Measurements from ENCODE around the gene NHLRC1.
A peak's percentile ranks its signal among the peaks of the same experiment; 100 is the strongest.

NHLRC1 gene

DNA sequence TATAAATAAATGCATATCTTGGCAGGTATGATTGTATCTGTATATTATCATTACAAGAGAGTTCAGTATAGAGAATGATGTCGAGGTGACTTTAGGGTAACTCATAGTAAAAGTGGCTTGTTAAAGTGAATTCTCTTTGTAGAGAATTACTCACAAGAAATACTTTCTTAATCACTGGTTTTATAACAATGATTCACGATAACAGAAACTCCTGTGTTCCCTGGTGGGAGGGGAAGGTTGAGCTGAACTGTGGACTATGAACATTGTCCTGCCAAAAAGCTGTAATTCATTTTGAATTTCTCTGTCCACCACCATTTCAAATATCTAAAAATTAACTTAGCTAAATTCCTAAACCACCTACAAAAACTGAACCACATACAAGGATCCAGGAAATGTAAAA is 24.7 kb upstream of the NHLRC1 start:
- DNase-seq, result no peak
- Mint-ChIP-seq H3K4me3 (no peak overlapping the region), H3K9me3 (no peaks in the 10 kb centered on the region), H3K27ac (no peak overlapping the region), H3K27me3 (ENCODE audit: low read depth, poor library complexity) (no peaks in the 10 kb centered on the region), H3K4me1 (peaks cover 9% of the 10 kb centered on the region), H3K36me3 (ENCODE audit: low read depth) (peaks cover 18% of the 10 kb centered on the region)
- TF ChIP-seq, protein P1, sequence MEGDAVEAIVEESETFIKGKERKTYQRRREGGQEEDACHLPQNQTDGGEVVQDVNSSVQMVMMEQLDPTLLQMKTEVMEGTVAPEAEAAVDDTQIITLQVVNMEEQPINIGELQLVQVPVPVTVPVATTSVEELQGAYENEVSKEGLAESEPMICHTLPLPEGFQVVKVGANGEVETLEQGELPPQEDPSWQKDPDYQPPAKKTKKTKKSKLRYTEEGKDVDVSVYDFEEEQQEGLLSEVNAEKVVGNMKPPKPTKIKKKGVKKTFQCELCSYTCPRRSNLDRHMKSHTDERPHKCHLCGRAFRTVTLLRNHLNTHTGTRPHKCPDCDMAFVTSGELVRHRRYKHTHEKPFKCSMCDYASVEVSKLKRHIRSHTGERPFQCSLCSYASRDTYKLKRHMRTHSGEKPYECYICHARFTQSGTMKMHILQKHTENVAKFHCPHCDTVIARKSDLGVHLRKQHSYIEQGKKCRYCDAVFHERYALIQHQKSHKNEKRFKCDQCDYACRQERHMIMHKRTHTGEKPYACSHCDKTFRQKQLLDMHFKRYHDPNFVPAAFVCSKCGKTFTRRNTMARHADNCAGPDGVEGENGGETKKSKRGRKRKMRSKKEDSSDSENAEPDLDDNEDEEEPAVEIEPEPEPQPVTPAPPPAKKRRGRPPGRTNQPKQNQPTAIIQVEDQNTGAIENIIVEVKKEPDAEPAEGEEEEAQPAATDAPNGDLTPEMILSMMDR (IDR thresholded peaks at IDR 0.05), result no peak

DNA sequence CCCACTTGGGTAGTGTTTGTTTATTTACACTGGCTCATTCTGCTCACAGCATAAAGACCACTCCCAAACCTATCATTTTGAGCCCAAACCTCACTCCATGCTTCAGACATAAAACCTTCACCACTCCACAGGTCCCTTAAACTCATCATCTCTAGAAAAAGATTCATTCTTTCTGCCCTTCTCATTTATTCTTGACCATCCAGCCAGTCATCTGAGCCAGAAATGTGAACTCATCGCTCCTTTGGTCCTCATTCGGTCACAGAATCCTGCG is 20.0 kb upstream of the NHLRC1 start:
- H3K27ac Mint-ChIP-seq, result peak overlapping the region; percentile 3
- peaks cover 16% of the 10 kb centered on the region for H3K4me1 Mint-ChIP-seq
- no peak for DNase-seq
- H3K27me3 Mint-ChIP-seq (ENCODE audit: low read depth, poor library complexity), result no peaks in the 10 kb centered on the region
- no peak overlapping the region for H3K4me3 Mint-ChIP-seq
- no peaks in the 10 kb centered on the region for H3K9me3 Mint-ChIP-seq
- TF ChIP-seq, protein P1 (IDR thresholded peaks at IDR 0.05), result no peak
- H3K36me3 Mint-ChIP-seq (ENCODE audit: low read depth), result peaks cover 29% of the 10 kb centered on the region

DNA sequence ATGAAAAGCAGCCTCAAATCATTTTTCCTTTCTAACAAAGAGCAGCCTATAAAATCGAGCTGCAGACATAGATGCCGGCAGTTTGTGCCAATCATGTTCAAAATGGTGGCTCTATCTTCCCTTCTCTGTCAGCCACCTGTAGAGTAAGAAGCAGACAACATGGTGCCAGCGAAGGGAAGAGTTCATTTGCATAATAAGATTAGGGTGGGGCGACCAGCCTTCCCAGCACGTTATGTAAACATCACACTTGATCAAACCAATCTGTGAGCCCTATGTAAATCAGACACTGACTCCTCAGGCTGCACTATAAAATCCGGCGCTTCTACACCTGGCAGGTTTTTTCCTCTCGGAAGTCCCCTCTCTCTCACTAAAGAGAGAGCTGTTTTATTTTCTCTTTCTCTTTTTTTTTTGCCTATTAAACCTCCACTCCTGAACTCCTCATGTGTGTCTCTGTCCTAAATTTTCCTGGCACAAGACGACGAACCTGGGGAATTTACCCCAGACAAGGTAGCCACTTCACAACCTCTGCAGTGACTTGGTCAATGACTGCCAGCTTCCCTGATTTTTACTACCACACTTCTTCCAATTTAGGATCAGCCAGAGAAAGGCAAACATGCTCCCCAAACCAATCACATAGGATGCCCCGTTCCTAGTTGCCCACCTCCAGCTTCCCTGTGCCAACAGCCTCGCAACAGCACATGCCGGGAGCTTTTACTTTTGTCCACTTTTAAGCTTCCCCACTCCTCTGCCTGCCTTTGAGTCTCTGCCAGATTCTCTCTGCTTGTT is 19.5 kb upstream of the NHLRC1 start:
- no peak for DNase-seq
- TF ChIP-seq, protein P1 (IDR thresholded peaks at IDR 0.05), result no peak
- H3K27me3 Mint-ChIP-seq (ENCODE audit: low read depth, poor library complexity), result no peaks in the 10 kb centered on the region

DNA sequence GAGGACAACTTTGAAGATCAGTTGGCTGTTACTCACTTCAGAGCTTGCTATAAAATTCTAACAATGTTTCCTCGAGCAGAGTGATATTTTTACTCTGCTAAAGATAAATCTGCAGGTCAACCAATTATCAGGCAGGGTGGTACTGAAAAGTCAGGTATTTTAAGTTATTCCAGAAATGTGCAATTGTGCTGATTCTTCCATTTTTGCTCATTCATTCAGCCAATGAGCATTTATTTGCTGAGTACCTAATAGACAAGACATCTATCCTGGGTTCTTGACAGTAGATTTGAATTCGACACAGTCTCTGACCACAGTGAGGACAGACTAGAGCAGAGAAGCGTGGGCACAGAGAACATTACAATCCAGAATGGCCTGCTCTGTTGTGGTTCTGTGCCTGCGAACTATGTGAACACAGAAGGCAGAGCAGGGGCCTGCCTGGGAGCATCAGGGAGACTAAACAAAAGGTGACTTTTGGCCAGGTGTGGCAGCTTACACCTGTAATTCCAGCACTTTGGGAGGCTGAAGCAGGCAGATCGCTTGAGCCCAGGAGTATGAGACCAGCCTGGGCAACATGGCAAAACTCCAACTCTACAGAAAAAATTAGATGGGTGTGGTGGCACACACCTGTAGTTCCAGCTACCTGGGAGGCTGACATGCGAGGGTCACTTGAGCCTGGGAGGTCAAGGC is 17.6 kb upstream of the NHLRC1 start:
- Mint-ChIP-seq H3K27me3 (ENCODE audit: low read depth, poor library complexity) (no peaks in the 10 kb centered on the region), H3K27ac (no peak overlapping the region), H3K4me1 (peaks cover 16% of the 10 kb centered on the region), H3K36me3 (ENCODE audit: low read depth) (peaks cover 40% of the 10 kb centered on the region), H3K4me3 (no peak overlapping the region), H3K9me3 (no peaks in the 10 kb centered on the region)
- TF ChIP-seq, protein P1 (IDR thresholded peaks at IDR 0.05), result no peak
- DNase-seq, result no peak

More for the DNA sequence above, 19.5 kb upstream of the NHLRC1 start:
- H3K4me3 Mint-ChIP-seq, result no peak overlapping the region
- peak overlapping the region; percentile 3 for H3K27ac Mint-ChIP-seq
- H3K36me3 Mint-ChIP-seq (ENCODE audit: low read depth), result peaks cover 29% of the 10 kb centered on the region
- H3K9me3 Mint-ChIP-seq, result no peaks in the 10 kb centered on the region
- peaks cover 16% of the 10 kb centered on the region for H3K4me1 Mint-ChIP-seq

DNA sequence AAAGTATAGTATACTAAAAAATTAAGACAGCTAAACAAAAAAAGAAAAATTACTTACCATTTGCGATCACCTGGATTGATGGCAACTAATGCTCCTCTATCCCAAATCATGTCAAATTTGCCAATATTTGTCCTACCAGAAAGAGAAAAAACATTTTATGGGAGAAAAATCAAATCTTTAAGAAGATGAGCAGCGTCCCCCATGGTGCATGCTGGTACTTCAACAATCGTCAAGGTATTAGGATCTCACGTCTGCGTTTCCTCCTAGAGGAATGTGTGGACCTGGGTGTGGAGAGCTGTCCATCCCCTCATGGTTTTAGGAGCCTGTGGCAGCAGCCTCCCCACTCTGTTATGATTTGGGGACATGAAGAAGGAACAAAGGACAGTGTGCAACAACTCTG is 16.4 kb upstream of the NHLRC1 start:
- Mint-ChIP-seq H3K9me3 (no peaks in the 10 kb centered on the region), H3K27ac (no peak overlapping the region), H3K4me3 (no peak overlapping the region), H3K4me1 (peaks cover 16% of the 10 kb centered on the region), H3K27me3 (ENCODE audit: low read depth, poor library complexity) (peaks cover 2% of the 10 kb centered on the region), H3K36me3 (ENCODE audit: low read depth) (peaks cover 40% of the 10 kb centered on the region)
- TF ChIP-seq, protein P1 (IDR thresholded peaks at IDR 0.05), result no peak
- no peak for DNase-seq

DNA sequence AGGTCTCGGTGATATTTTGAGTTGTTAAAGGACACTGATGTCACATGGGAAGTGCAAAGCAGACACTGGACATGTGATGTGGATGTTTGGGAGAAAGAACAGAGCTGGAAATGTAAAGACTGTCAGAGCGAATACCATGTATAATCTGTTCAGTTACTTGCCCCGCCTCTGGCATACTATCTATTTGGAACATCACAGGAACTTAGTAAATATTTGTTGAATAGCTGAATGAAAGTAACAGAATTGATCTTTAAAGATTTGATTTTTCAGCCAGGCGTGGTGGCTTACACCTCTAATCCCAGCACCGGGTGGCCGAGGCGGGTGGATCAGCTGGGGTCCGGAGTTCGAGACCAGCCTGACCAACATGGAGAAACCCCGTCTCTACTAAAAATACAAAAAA is 13.8 kb upstream of the NHLRC1 start:
- DNase-seq, result no peak
- TF ChIP-seq, protein P1 (IDR thresholded peaks at IDR 0.05), result no peak
- Mint-ChIP-seq H3K36me3 (ENCODE audit: low read depth) (peaks cover 29% of the 10 kb centered on the region), H3K27me3 (ENCODE audit: low read depth, poor library complexity) (peaks cover 2% of the 10 kb centered on the region), H3K27ac (no peak overlapping the region), H3K9me3 (no peaks in the 10 kb centered on the region), H3K4me1 (no peaks in the 10 kb centered on the region), H3K4me3 (no peak overlapping the region)

Measured in nephron progenitor cell (in vitro differentiated cells).